Measurements from ENCODE around the gene RNF19B. TPM values are rescaled to one million over a fixed set of nuclear protein-coding genes. Genes with fewer than 3 reads are reported as not detected.

The RNF19B gene
- total RNA-seq, 4 donors from 2014 or later: 15.0 to 38.8 (median 29.2) TPM

GRCh38 chr1:32966900-32967299 lies 2.3 kb upstream of the RNF19B start:
- no peak for TF ChIP-seq CTCF (IDR thresholded peaks at IDR 0.05)
- ATAC-seq (ENCODE audit: low FRiP score) (no peak), DNase-seq (ENCODE audit: low spot score) (no peak)

- DNase-seq (ENCODE audit: low spot score): no peak
- ATAC-seq (ENCODE audit: low FRiP score): no peak
- TF ChIP-seq CTCF (IDR thresholded peaks at IDR 0.05): no peak
These were observed 690 bp upstream of the RNF19B start for GRCh38 chr1:32965251-32965747.

GRCh38 chr1:32963746-32964460 lies 706 bp downstream of the RNF19B start:
- no peak for DNase-seq (ENCODE audit: low spot score)
- peak; percentile 24 for ATAC-seq (ENCODE audit: low FRiP score)
- no peak for TF ChIP-seq CTCF (IDR thresholded peaks at IDR 0.05)

- TF ChIP-seq CTCF (IDR thresholded peaks at IDR 0.05): no peak
- no peak for DNase-seq (ENCODE audit: low spot score)
- ATAC-seq (ENCODE audit: low FRiP score): no peak
These were observed 2.2 kb downstream of the RNF19B start for GRCh38 chr1:32962248-32962896.

- TF ChIP-seq CTCF (IDR thresholded peaks at IDR 0.05): no peak
- ATAC-seq (ENCODE audit: low FRiP score): no peak
- no peak for DNase-seq (ENCODE audit: low spot score)
These were observed 3.7 kb downstream of the RNF19B start for GRCh38 chr1:32960819-32961355.

GRCh38 chr1:32960342-32960741 lies 4.3 kb downstream of the RNF19B start:
- no peak for ATAC-seq (ENCODE audit: low FRiP score)
- TF ChIP-seq CTCF (IDR thresholded peaks at IDR 0.05): no peak
- DNase-seq (ENCODE audit: low spot score): no peak
